CD14-positive monocyte (primary cell): ENCODE results near the gene LY6G6D. TPM values are rescaled to one million over a fixed set of nuclear protein-coding genes. Genes with fewer than 3 reads are reported as not detected.

Experiments
- DNase-seq, 3 donors: peaks; one replicate each; pipeline ENCODE4 v3.0.0-alpha.2; 2011 to 2022
- H2AFZ ChIP-seq: 2 replicates; pipeline ENCODE4 v1.6.0; 2012; ENCODE audit warnings: mild to moderate bottlenecking, low read depth, low read length, inconsistent platforms; ENCODE audit not compliant: insufficient read depth, poor library complexity, severe bottlenecking
- H3K27ac ChIP-seq, 2 donors: 1 replicate in 1 of 2; 2 replicates in 1 of 2; pipeline ENCODE4 v1.5.1; 2012 to 2013; ENCODE audit warnings: low read length in 2 of 2, control low read depth in 1 of 2, inconsistent platforms in 1 of 2, low read depth in 1 of 2, mild to moderate bottlenecking in 1 of 2
- H3K27me3 ChIP-seq, 2 donors: one replicate each; pipeline versions ENCODE4 v1.6.0 to v1.6.1; 2011 to 2013; ENCODE audit warnings: low read length in 2 of 2; ENCODE audit not compliant: control insufficient read depth in 2 of 2, insufficient read depth in 2 of 2
- H3K36me3 ChIP-seq, 2 donors: replicated peaks in 1 of 2; 1 replicate in 1 of 2; 2 replicates in 1 of 2; pipeline versions ENCODE4 v1.5.1 to v1.6.1; 2012 to 2013; ENCODE audit warnings: low read length in 2 of 2, control low read depth in 1 of 2, inconsistent platforms in 1 of 2, mild to moderate bottlenecking in 1 of 2; ENCODE audit not compliant: insufficient read depth in 2 of 2, control insufficient read depth in 1 of 2
- H3K4me1 ChIP-seq, 2 donors: 1 replicate in 1 of 2; 2 replicates in 1 of 2; pipeline versions ENCODE4 v1.5.1 to v1.6.1; 2012 to 2013; ENCODE audit warnings: low read length in 2 of 2, control low read depth in 1 of 2, inconsistent platforms in 1 of 2, mild to moderate bottlenecking in 1 of 2, moderate library complexity in 1 of 2; ENCODE audit not compliant: insufficient read depth in 2 of 2, control insufficient read depth in 1 of 2
- H3K4me2 ChIP-seq: replicated peaks from 2 replicates; pipeline ENCODE3; 2012; ENCODE audit warnings: low read length, moderate library complexity, mild to moderate bottlenecking; ENCODE audit not compliant: poor library complexity, severe bottlenecking; ENCODE audit errors: extremely low read depth
- H3K4me3 ChIP-seq, 3 experiments: fragments of 200-600 bp in 1 of 3; sonication (generic) in 1 of 3; replicated peaks in 1 of 3; 1 replicate in 2 of 3; 2 replicates in 1 of 3; pipeline ENCODE4 v1.5.1; 2011 to 2013; ENCODE audit warnings: low read length in 3 of 3, mild to moderate bottlenecking in 3 of 3, control low read depth in 2 of 3, low read depth in 2 of 3, inconsistent platforms in 1 of 3, moderate library complexity in 1 of 3
- H3K79me2 ChIP-seq: 2 replicates; pipeline ENCODE4 v1.6.0; 2012; ENCODE audit warnings: mild to moderate bottlenecking, control low read depth, inconsistent platforms, low read length, moderate library complexity; ENCODE audit not compliant: insufficient read depth
- H3K9ac ChIP-seq: 2 replicates; pipeline ENCODE4 v1.6.0; 2017; ENCODE audit warnings: low read length, mild to moderate bottlenecking; ENCODE audit not compliant: insufficient read depth, poor library complexity, severe bottlenecking
- H3K9me3 ChIP-seq, 2 donors: replicated peaks in 1 of 2; 1 replicate in 1 of 2; 2 replicates in 1 of 2; pipeline versions ENCODE4 v1.5.1 to v1.6.1; 2012 to 2013; ENCODE audit warnings: low read length in 2 of 2, control low read depth in 1 of 2; ENCODE audit not compliant: control insufficient read depth in 1 of 2, insufficient read depth in 1 of 2
- H4K20me1 ChIP-seq: 2 replicates; pipeline ENCODE4 v1.6.0; 2012; ENCODE audit warnings: mild to moderate bottlenecking, low read length, control low read depth, moderate library complexity; ENCODE audit not compliant: insufficient read depth
- H3K27ac Mint-ChIP-seq, 7 donors: one replicate each; pipeline ENCODE4 v1.8.0; 2020; ENCODE audit warnings: mild to moderate bottlenecking in 7 of 7, mixed read lengths in 7 of 7, moderate library complexity in 6 of 7, inconsistent platforms in 2 of 7
- H3K27me3 Mint-ChIP-seq, 3 donors: one replicate each; pipeline ENCODE4 v1.8.0; 2021 to 2022; ENCODE audit warnings: low read depth in 3 of 3, mild to moderate bottlenecking in 3 of 3, mixed read lengths in 3 of 3, moderate library complexity in 3 of 3, inconsistent platforms in 1 of 3
- H3K36me3 Mint-ChIP-seq, 2 donors: one replicate each; pipeline ENCODE4 v1.8.0; 2020; ENCODE audit warnings: mixed read lengths in 2 of 2, inconsistent platforms in 1 of 2, mild to moderate bottlenecking in 1 of 2
- H3K4me1 Mint-ChIP-seq: one replicate; pipeline ENCODE4 v1.8.0; 2020; ENCODE audit warnings: mild to moderate bottlenecking, mixed read lengths
- H3K4me3 Mint-ChIP-seq, 2 donors: one replicate each; pipeline ENCODE4 v1.8.0; 2020; ENCODE audit warnings: mild to moderate bottlenecking in 2 of 2, mixed read lengths in 2 of 2, moderate library complexity in 1 of 2
- H3K9me3 Mint-ChIP-seq, 7 donors: one replicate each; pipeline ENCODE4 v1.8.0; 2020 to 2022; ENCODE audit warnings: mixed read lengths in 7 of 7, mild to moderate bottlenecking in 6 of 7, moderate library complexity in 6 of 7, inconsistent platforms in 2 of 7
- CTCF ChIP-seq: fragments of 200-600 bp; IDR thresholded peaks from one replicate; pipeline ENCODE4 v1.8.0; 2022; ENCODE audit warnings: antibody characterized with exemption, mild to moderate bottlenecking
- WGBS: methylation state at CpG from one replicate; pipeline ENCODE4 v1.1.5; 2013; ENCODE audit warnings: missing lambda C conversion rate; ENCODE audit not compliant: insufficient coverage; 5-methylcytosine and 5-hydroxymethylcytosine counted together
- intact Hi-C, 2 donors: fragments of 100-400 bp; cut with micrococcal nuclease; formaldehyde crosslinking; loops; one replicate each; pipeline versions ENCODE4 v1.15.0 to v1.15.1; 2023
- polyA plus RNA-seq, 3 donors: library from polyadenylated mRNA; depleted of rRNA in 1 of 3; unstranded in 2 of 3; stranded (reverse) in 1 of 3; fragments of 300-500 nt in 2 of 3; fragments of >200 nt in 1 of 3; fragmentation: Illumina TruSeq in 2 of 3; gene quantifications; 1 replicate in 2 of 3; 2 replicates in 1 of 3; pipeline ENCODE4 v1.2.3, GENCODE V29; 2012 to 2021

LY6G6D gene
- polyA plus RNA-seq, 3 donors, result not detected

GRCh38 chr6:31762878-31763618 lies 47.9 kb downstream of the LY6G6D start:
- H3K9ac ChIP-seq, result no peak overlapping the region
- Mint-ChIP-seq H3K36me3 (peaks cover 37 to 55% of the 10 kb centered on the region in 2 donors), H3K27ac (peak overlapping the region in 4 of 7 donors; percentile 10 to 26 (median 18)), H3K27me3 (peaks cover under 1 to 11% (median 1%) of the 10 kb centered on the region in 3 donors), H3K4me1 (peaks cover 10% of the 10 kb centered on the region), H3K4me3 (no peak overlapping the region), H3K9me3 (peaks cover 0 to 1% (median 0%) of the 10 kb centered on the region in 7 donors)
- no peaks in the 10 kb centered on the region for H3K9me3 ChIP-seq
- no peak for DNase-seq
- H3K4me2 ChIP-seq, result no peak overlapping the region
- intact Hi-C loops, result no loop called here
- no peaks in the 10 kb centered on the region for H3K27me3 ChIP-seq
- H3K4me3 ChIP-seq, result no peak overlapping the region
- no peaks in the 10 kb centered on the region for H4K20me1 ChIP-seq
- no peaks in the 10 kb centered on the region for H3K79me2 ChIP-seq
- peaks cover 8 to 9% of the 10 kb centered on the region in 2 donors for H3K4me1 ChIP-seq
- peaks cover 18 to 48% of the 10 kb centered on the region in 2 donors for H3K36me3 ChIP-seq
- no peak overlapping the region for H2AFZ ChIP-seq
- H3K27ac ChIP-seq, result no peak overlapping the region
- 91% methylated on average over 7 of the region's 8 CpGs for WGBS
- no peak for TF ChIP-seq CTCF

- 64% methylated on average over 1 of the region's 1 CpG for WGBS
- Histone ChIP-seq H3K9me3 (no peaks in the 10 kb centered on the region), H3K27ac (no peak overlapping the region), H3K36me3 (peaks cover 18 to 43% of the 10 kb centered on the region in 2 donors), H4K20me1 (no peaks in the 10 kb centered on the region), H2AFZ (no peak overlapping the region), H3K4me1 (peaks cover 14% of the 10 kb centered on the region in 2 donors), H3K27me3 (no peaks in the 10 kb centered on the region), H3K4me3 (no peak overlapping the region), H3K79me2 (no peaks in the 10 kb centered on the region), H3K9ac (no peak overlapping the region), H3K4me2 (no peak overlapping the region)
- TF ChIP-seq CTCF, result no peak
- Mint-ChIP-seq H3K27ac (peak overlapping the region in 3 of 7 donors; percentile 15 to 26 (median 20)), H3K4me3 (no peak overlapping the region), H3K4me1 (peaks cover 15% of the 10 kb centered on the region), H3K27me3 (peaks cover 0 to 11% (median 1%) of the 10 kb centered on the region in 3 donors), H3K9me3 (peaks cover 0 to 1% (median 0%) of the 10 kb centered on the region in 7 donors), H3K36me3 (peaks cover 36 to 51% of the 10 kb centered on the region in 2 donors)
- DNase-seq, result no peak
- intact Hi-C loops, result no loop called here
These were observed 48.4 kb downstream of the LY6G6D start for GRCh38 chr6:31763619-31763940.
